HCT116 (cell line): Measurements from ENCODE around the gene COL28A1.

Experiments used
- CBX3 ChIP-seq: IDR thresholded peaks from 2 replicates; pipeline ENCODE4 v1.6.1; 2012; ENCODE audit warnings: low read depth
- CEBPB ChIP-seq: IDR thresholded peaks from 2 replicates; pipeline ENCODE4 v1.6.1; 2012; ENCODE audit warnings: low read depth
- ELF1 ChIP-seq: IDR thresholded peaks from 2 replicates; pipeline ENCODE4 v1.6.1; 2012; ENCODE audit warnings: low read depth, borderline replicate concordance
- EZH2 ChIP-seq: fragments of 200-600 bp; sonication (generic); IDR thresholded peaks from 2 replicates; pipeline ENCODE4 v1.6.1; 2017; ENCODE audit warnings: antibody characterized with exemption, mixed run types
- EZH2phosphoT487 ChIP-seq: fragments of 200-600 bp; IDR thresholded peaks from 2 replicates; pipeline ENCODE4 v1.6.1; 2018; ENCODE audit warnings: antibody characterized with exemption, borderline replicate concordance
- FOSL1 ChIP-seq: IDR thresholded peaks from 2 replicates; pipeline ENCODE4 v1.6.1; 2012; ENCODE audit warnings: low read depth
- JUND ChIP-seq: IDR thresholded peaks from 2 replicates; pipeline ENCODE4 v1.6.1; 2012
- POLR2A ChIP-seq: IDR thresholded peaks from 2 replicates; pipeline ENCODE4 v1.7.0; 2011; ENCODE audit warnings: borderline replicate concordance; ENCODE audit not compliant: insufficient read depth, insufficient read length; ENCODE audit errors: extremely low read depth
- POLR2AphosphoS5 ChIP-seq: IDR thresholded peaks from 2 replicates; pipeline ENCODE4 v1.6.1; 2011; ENCODE audit warnings: mild to moderate bottlenecking, low read depth, low read length, moderate library complexity
- RAD21 ChIP-seq: IDR thresholded peaks from 2 replicates; pipeline ENCODE4 v1.6.1; 2012; ENCODE audit warnings: low read depth, mild to moderate bottlenecking
- REST ChIP-seq: IDR thresholded peaks from 2 replicates; pipeline ENCODE4 v1.6.1; 2012; ENCODE audit warnings: low read depth
- YY1 ChIP-seq: IDR thresholded peaks from 2 replicates; pipeline ENCODE4 v1.6.1; 2011; ENCODE audit warnings: low read length, low read depth, moderate library complexity, mild to moderate bottlenecking; ENCODE audit not compliant: insufficient replicate concordance; ENCODE audit errors: extremely low read depth
- ZFX ChIP-seq: fragments of 450-650 bp; IDR thresholded peaks from 2 replicates; pipeline ENCODE4 v1.6.1; 2017
- TF ChIP-seq, protein P1 (sequence below), 3 experiments: fragments of 200-600 bp in 1 of 3; sonication (generic) in 1 of 3; IDR thresholded peaks in 2 of 3; conservative IDR thresholded peaks in 1 of 3; 2 replicates each; pipeline ENCODE4 v1.5.1; 2012 to 2017; ENCODE audit warnings: low read depth in 2 of 3, low read length in 2 of 3, antibody characterized with exemption in 1 of 3, borderline replicate concordance in 1 of 3, control low read depth in 1 of 3, mild to moderate bottlenecking in 1 of 3, mixed read lengths in 1 of 3, mixed run types in 1 of 3, moderate library complexity in 1 of 3; ENCODE audit not compliant: insufficient read depth in 1 of 3

DNA sequence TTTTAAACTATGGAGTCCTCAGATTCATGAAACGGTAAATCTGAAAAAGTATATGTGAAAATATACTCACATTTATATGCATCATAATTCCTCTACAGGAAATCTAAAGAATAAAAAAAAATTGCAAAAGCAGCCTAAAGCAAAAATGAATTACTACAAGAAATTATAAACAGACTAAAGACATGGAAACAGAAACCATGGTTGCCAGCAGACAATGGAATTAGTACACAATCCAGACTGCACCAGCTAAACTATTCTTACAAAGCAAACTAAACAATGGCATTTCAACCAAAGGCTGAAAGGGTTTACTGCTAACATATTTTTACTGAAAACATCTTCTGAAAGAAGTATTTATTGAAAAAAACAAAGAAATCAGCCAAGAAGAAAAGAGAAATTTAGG, 51.6 kb downstream of the COL28A1 start:
- no peak for TF ChIP-seq CEBPB
- TF ChIP-seq RAD21: no peak
- TF ChIP-seq, protein P1, sequence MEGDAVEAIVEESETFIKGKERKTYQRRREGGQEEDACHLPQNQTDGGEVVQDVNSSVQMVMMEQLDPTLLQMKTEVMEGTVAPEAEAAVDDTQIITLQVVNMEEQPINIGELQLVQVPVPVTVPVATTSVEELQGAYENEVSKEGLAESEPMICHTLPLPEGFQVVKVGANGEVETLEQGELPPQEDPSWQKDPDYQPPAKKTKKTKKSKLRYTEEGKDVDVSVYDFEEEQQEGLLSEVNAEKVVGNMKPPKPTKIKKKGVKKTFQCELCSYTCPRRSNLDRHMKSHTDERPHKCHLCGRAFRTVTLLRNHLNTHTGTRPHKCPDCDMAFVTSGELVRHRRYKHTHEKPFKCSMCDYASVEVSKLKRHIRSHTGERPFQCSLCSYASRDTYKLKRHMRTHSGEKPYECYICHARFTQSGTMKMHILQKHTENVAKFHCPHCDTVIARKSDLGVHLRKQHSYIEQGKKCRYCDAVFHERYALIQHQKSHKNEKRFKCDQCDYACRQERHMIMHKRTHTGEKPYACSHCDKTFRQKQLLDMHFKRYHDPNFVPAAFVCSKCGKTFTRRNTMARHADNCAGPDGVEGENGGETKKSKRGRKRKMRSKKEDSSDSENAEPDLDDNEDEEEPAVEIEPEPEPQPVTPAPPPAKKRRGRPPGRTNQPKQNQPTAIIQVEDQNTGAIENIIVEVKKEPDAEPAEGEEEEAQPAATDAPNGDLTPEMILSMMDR (IDR thresholded peaks at IDR 0.05 in 2 of 3, conservative IDR thresholded peaks at IDR 0.05 in 1 of 3; ENCODE audit: borderline replicate concordance in 1 of 3, insufficient read depth in 1 of 3, low read depth in 2 of 3, low read length in 2 of 3): no peak
- no peak for TF ChIP-seq POLR2A
- no peak for TF ChIP-seq POLR2AphosphoS5
- no peak for TF ChIP-seq ELF1
- TF ChIP-seq YY1: no peak
- TF ChIP-seq EZH2: no peak
- no peak for TF ChIP-seq JUND
- no peak for TF ChIP-seq REST
- TF ChIP-seq ZFX: no peak
- no peak for TF ChIP-seq EZH2phosphoT487
- no peak for TF ChIP-seq CBX3
- no peak for TF ChIP-seq FOSL1
